ENCODE results near the gene AGRN.
"Not testable (repeated sequence)": the region's sequence is repeated elsewhere in the genome, so short reads cannot be mapped to it uniquely, and the experiment has no call there.

Gene AGRN

GRCh38 chr1:1014799-1015681 lies 4.9 kb upstream of the AGRN start:
- TF ChIP-seq GATA1 (IDR thresholded peaks at IDR 0.05; ENCODE audit: low read depth, low read length), result no peak
- DNase-seq, result peak; percentile 53 to 56

GRCh38 chr1:1017397-1018320 lies 2.3 kb upstream of the AGRN start:
- DNase-seq, result not testable (repeated sequence)

- DNase-seq, result not testable (repeated sequence)
These were observed 1.6 kb upstream of the AGRN start for GRCh38 chr1:1018321-1018685.

- peak; percentile 92 to 93 for DNase-seq
- TF ChIP-seq GATA1 (IDR thresholded peaks at IDR 0.05; ENCODE audit: low read depth, low read length) (no peak), POLR2A (IDR thresholded peaks at IDR 0.05; ENCODE audit: low read length) (no peak)
These were observed 559 bp upstream of the AGRN start for GRCh38 chr1:1019122-1019999.

- DNase-seq, result peak; percentile 62 to 66
- TF ChIP-seq POLR2A (IDR thresholded peaks at IDR 0.05; ENCODE audit: low read length) (no peak), GATA1 (IDR thresholded peaks at IDR 0.05; ENCODE audit: low read depth, low read length) (no peak)
These were observed 592 bp downstream of the AGRN start for GRCh38 chr1:1020415-1021009.

GRCh38 chr1:1021010-1021919 lies 1.3 kb downstream of the AGRN start:
- TF ChIP-seq GATA1 (IDR thresholded peaks at IDR 0.05; ENCODE audit: low read depth, low read length), result no peak
- no peak for TF ChIP-seq POLR2A (IDR thresholded peaks at IDR 0.05; ENCODE audit: low read length)
- peak; percentile 43 to 56 for DNase-seq

- no peak for DNase-seq
- TF ChIP-seq GATA1 (IDR thresholded peaks at IDR 0.05; ENCODE audit: low read depth, low read length), result no peak
- no peak for TF ChIP-seq POLR2A (IDR thresholded peaks at IDR 0.05; ENCODE audit: low read length)
These were observed 2.0 kb downstream of the AGRN start for GRCh38 chr1:1021920-1022259.

GRCh38 chr1:1022302-1023009 lies 2.5 kb downstream of the AGRN start:
- TF ChIP-seq POLR2A (IDR thresholded peaks at IDR 0.05; ENCODE audit: low read length), result no peak
- no peak for TF ChIP-seq GATA1 (IDR thresholded peaks at IDR 0.05; ENCODE audit: low read depth, low read length)
- peak; percentile 45 to 57 for DNase-seq

GRCh38 chr1:1023700-1024099 lies 3.8 kb downstream of the AGRN start:
- TF ChIP-seq GATA1 (IDR thresholded peaks at IDR 0.05; ENCODE audit: low read depth, low read length), result no peak
- TF ChIP-seq POLR2A (IDR thresholded peaks at IDR 0.05; ENCODE audit: low read length), result no peak
- no peak for DNase-seq

- DNase-seq, result peak; percentile 78 to 88
- TF ChIP-seq POLR2A (IDR thresholded peaks at IDR 0.05; ENCODE audit: low read length), result no peak
These were observed 4.3 kb downstream of the AGRN start for GRCh38 chr1:1024149-1024770.

GRCh38 chr1:1024771-1025699 lies 5.1 kb downstream of the AGRN start:
- DNase-seq, result no peak
- no peak for TF ChIP-seq POLR2A (IDR thresholded peaks at IDR 0.05; ENCODE audit: low read length)
- TF ChIP-seq GATA1 (IDR thresholded peaks at IDR 0.05; ENCODE audit: low read depth, low read length), result no peak

All from erythroblast (primary cell).